ENCODE measurements around the gene DPP9. TPM values are rescaled to one million over a fixed set of nuclear protein-coding genes. Genes with fewer than 3 reads are reported as not detected.

DPP9 gene
- total RNA-seq, 2 donors from 2014 or later: 52.3 to 90.9 TPM

DNA sequence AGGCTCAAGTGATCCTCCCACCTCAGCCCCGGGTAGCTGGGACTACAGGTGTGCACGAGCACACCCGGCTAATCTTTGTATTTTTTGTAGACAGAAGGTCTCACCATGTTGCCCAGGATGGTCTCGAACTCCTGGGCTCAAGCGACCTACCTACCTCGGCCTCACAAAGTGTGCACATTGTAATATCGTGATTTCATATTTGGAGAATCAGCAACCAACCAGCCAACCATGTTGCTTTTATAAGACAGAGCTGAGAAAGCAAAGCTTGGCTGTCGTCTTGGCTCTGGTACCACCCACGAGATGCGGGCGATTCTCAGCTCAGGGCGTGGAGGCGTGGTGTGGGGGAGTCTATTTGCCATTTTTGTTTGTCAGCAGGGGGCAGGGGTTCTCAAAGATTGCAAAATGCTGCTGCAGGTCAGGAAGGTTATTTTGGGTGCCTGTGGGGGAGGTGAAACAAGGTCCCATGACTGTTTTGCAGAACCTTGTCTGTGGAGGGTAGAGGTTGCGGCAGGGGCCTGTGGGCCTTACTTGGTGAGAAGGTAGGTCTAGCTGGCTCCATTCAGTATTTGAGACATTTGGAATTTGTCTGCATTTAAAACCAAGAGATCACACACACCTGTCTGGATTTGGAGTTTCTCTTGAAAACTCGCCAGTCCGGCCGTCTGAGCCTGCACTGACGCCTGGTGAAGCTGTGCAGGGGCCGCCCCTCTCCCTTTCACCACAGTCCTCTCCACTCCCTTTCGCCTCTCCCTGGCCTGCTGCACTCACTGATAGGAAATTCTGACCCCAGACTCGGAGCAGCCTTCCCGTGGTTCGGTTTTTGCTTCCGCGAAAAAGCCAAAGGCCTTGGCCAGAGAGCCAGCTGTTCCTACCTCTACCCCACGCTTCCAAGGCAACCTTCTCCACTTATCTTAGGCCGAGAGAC is 68.9 kb downstream of the DPP9 start:
- H3K36me3 Mint-ChIP-seq (ENCODE audit: low read depth): peaks cover 50% of the 10 kb centered on the region
- H3K4me3 Mint-ChIP-seq: no peak overlapping the region
- no peaks in the 10 kb centered on the region for H3K9me3 Mint-ChIP-seq
- H3K4me1 Mint-ChIP-seq: no peaks in the 10 kb centered on the region
- no peaks in the 10 kb centered on the region for H3K27me3 Mint-ChIP-seq
- ATAC-seq (replicated peaks): no peak
- peak overlapping the region; percentile 2 for H3K27ac Mint-ChIP-seq

DNA sequence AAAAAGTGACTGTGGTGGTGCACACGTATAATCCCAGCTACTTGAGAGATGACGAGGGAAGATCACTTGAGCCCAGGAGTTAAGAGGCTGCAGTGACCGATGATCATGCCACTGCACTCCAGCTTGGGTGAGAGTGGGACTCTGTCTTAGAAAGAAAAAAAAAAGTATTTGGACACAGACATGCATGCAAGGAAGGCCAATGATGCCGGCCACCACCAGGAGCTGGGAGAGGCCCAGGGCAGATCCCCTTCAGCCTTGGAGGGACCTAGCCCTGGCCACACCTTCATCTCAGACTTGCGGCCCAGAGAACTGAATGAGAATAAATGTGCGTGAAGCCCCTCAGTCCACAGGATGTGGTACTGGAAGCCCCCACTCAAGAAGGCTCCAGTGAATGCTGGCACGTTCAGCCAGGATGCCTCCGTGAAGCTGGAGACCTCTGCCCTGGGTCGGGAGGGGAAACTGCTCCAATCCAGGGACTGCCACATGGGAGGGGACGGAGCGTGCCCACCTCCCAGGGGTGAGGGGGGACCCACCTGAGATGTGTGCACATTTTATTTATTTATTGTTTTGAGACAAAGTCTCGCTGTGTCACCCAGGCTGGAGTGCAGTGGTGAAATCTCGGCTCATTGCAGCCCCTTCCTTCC is 69.7 kb downstream of the DPP9 start:
- no peak overlapping the region for H3K27ac Mint-ChIP-seq
- no peak overlapping the region for H3K4me3 Mint-ChIP-seq
- H3K36me3 Mint-ChIP-seq (ENCODE audit: low read depth): peaks cover 48% of the 10 kb centered on the region

DNA sequence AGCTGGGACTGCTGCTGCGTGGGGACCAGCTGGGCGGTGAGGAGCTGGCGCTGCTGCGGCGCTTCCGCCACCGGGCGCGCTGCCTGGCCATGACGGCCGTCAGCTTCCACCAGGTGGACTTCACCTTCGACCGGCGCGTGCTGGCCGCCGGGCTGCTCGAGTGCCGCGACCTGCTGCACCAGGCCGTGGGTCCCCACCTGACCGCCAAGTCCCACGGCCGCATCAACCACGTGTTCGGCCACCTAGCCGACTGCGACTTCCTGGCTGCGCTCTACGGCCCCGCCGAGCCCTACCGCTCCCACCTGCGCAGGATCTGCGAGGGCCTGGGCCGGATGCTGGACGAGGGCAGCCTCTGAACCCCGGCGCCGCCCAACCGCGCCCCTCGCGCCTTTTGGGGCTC is 71.6 kb downstream of the DPP9 start:
- H3K9me3 Mint-ChIP-seq: no peaks in the 10 kb centered on the region
- H3K4me3 Mint-ChIP-seq: no peak overlapping the region
- H3K36me3 Mint-ChIP-seq (ENCODE audit: low read depth): peaks cover 29% of the 10 kb centered on the region
- ATAC-seq (replicated peaks): no peak
- no peaks in the 10 kb centered on the region for H3K4me1 Mint-ChIP-seq
- no peaks in the 10 kb centered on the region for H3K27me3 Mint-ChIP-seq
- no peak overlapping the region for H3K27ac Mint-ChIP-seq

More for the DNA sequence above, 69.7 kb downstream of the DPP9 start:
- Mint-ChIP-seq H3K9me3 (no peaks in the 10 kb centered on the region), H3K27me3 (no peaks in the 10 kb centered on the region), H3K4me1 (no peaks in the 10 kb centered on the region)
- no peak for ATAC-seq (replicated peaks)

DNA sequence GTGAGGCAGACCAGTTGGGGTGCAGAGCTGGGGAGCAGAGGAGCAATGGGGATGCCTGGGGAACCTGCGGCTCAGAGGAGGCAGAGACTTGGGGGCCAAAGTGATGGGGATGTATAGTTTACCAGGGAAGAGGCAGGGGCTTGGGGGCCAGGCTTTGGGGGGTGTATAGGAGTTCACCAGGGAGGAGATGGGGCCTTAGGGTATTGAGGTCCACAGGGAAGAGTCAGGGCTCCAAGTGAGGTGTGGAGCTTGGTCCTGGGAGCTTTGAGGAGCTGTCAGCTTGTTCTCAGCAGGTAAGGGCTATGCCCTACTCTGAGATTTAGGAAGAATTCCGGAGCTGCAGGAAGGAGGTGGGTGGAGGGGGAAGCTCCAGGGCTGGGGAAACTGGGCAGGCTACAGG is 73.5 kb downstream of the DPP9 start:
- no peaks in the 10 kb centered on the region for H3K9me3 Mint-ChIP-seq
- H3K27me3 Mint-ChIP-seq: no peaks in the 10 kb centered on the region
- no peak overlapping the region for H3K27ac Mint-ChIP-seq
- H3K4me1 Mint-ChIP-seq: no peaks in the 10 kb centered on the region
- H3K36me3 Mint-ChIP-seq (ENCODE audit: low read depth): peaks cover 24% of the 10 kb centered on the region
- no peak for ATAC-seq (replicated peaks)
- no peak overlapping the region for H3K4me3 Mint-ChIP-seq

GRCh38 chr19:4649392-4650047 is 74.1 kb downstream of the DPP9 start:
- Mint-ChIP-seq H3K27ac (no peak overlapping the region), H3K4me1 (no peaks in the 10 kb centered on the region), H3K4me3 (no peak overlapping the region), H3K27me3 (no peaks in the 10 kb centered on the region), H3K36me3 (ENCODE audit: low read depth) (peaks cover 18% of the 10 kb centered on the region), H3K9me3 (no peaks in the 10 kb centered on the region)
- ATAC-seq (replicated peaks): peak; percentile 16

GRCh38 chr19:4647676-4648644 is 75.7 kb downstream of the DPP9 start:
- Mint-ChIP-seq H3K4me1 (no peaks in the 10 kb centered on the region), H3K4me3 (no peak overlapping the region), H3K27me3 (no peaks in the 10 kb centered on the region), H3K27ac (no peak overlapping the region), H3K36me3 (ENCODE audit: low read depth) (peaks cover 15% of the 10 kb centered on the region), H3K9me3 (no peaks in the 10 kb centered on the region)
- no peak for ATAC-seq (replicated peaks)

DNA sequence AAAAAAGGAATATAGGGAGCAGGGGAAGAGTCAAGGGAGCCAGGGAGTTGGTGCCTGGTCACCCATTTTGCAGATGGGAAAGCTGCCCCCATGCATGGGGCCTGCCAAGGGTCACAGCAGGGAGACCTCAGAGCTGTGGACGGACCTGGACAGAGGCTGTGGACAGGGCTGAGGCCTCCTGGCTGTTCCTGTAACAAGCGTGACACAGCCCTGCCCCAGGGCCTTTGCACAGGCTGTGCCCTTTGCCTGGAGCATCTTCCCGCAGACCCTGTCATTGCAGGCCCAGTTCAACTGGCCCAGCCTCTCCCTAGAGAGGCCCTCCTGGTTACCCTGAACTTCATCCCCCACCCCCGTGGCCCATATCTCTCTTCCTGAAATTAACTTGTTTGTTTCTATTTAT is 77.9 kb downstream of the DPP9 start:
- H3K36me3 Mint-ChIP-seq (ENCODE audit: low read depth): peaks cover 15% of the 10 kb centered on the region
- H3K9me3 Mint-ChIP-seq: no peaks in the 10 kb centered on the region
- H3K27ac Mint-ChIP-seq: no peak overlapping the region
- ATAC-seq (replicated peaks): no peak
- H3K27me3 Mint-ChIP-seq: no peaks in the 10 kb centered on the region
- no peak overlapping the region for H3K4me3 Mint-ChIP-seq
- H3K4me1 Mint-ChIP-seq: no peaks in the 10 kb centered on the region

DNA sequence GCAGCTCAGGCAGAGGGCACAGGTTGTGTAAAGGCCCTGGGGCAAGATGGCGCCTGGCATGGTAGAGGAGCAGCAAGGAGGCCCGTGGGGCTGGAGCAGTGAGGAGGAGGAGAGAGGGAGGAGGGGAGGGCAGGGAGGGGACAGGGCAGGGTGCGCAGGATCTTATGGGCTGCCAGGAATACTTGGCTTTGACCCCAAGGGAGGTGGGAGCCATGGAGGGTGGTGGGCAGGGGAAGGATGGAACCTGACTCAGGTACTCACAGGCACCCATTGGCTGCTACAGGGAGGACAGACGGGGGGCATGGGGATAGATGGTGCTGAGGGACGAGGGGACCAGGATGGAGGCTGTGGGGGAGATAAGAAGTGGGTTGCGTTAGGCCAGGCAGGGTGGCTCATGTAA is 81.0 kb downstream of the DPP9 start:
- Mint-ChIP-seq H3K36me3 (ENCODE audit: low read depth) (peaks cover 9% of the 10 kb centered on the region), H3K27ac (no peak overlapping the region), H3K4me1 (peaks cover 4% of the 10 kb centered on the region), H3K4me3 (no peak overlapping the region), H3K9me3 (no peaks in the 10 kb centered on the region), H3K27me3 (no peaks in the 10 kb centered on the region)
- no peak for ATAC-seq (replicated peaks)

GRCh38 chr19:4641132-4641531 is 82.5 kb downstream of the DPP9 start:
- H3K27ac Mint-ChIP-seq: peak overlapping the region; percentile 25
- no peaks in the 10 kb centered on the region for H3K27me3 Mint-ChIP-seq
- no peak for ATAC-seq (replicated peaks)
- H3K4me1 Mint-ChIP-seq: peaks cover 4% of the 10 kb centered on the region
- H3K9me3 Mint-ChIP-seq: no peaks in the 10 kb centered on the region
- H3K36me3 Mint-ChIP-seq (ENCODE audit: low read depth): peaks cover 1% of the 10 kb centered on the region
- peak overlapping the region; percentile 96 for H3K4me3 Mint-ChIP-seq

GRCh38 chr19:4640247-4641000 is 83.2 kb downstream of the DPP9 start:
- peaks cover 4% of the 10 kb centered on the region for H3K4me1 Mint-ChIP-seq
- H3K27ac Mint-ChIP-seq: peak overlapping the region; percentile 97
- H3K36me3 Mint-ChIP-seq (ENCODE audit: low read depth): no peaks in the 10 kb centered on the region
- peak overlapping the region; percentile 96 for H3K4me3 Mint-ChIP-seq
- no peak for ATAC-seq (replicated peaks)
- no peaks in the 10 kb centered on the region for H3K9me3 Mint-ChIP-seq
- H3K27me3 Mint-ChIP-seq: no peaks in the 10 kb centered on the region

- Mint-ChIP-seq H3K36me3 (ENCODE audit: low read depth) (no peaks in the 10 kb centered on the region), H3K4me1 (peaks cover 4% of the 10 kb centered on the region), H3K27me3 (no peaks in the 10 kb centered on the region), H3K4me3 (peak overlapping the region; percentile 96), H3K9me3 (no peaks in the 10 kb centered on the region), H3K27ac (peak overlapping the region; percentile 97)
- ATAC-seq (replicated peaks): peak; percentile 3
Measured at GRCh38 chr19:4639531-4640246, 84.0 kb downstream of the DPP9 start.

DNA sequence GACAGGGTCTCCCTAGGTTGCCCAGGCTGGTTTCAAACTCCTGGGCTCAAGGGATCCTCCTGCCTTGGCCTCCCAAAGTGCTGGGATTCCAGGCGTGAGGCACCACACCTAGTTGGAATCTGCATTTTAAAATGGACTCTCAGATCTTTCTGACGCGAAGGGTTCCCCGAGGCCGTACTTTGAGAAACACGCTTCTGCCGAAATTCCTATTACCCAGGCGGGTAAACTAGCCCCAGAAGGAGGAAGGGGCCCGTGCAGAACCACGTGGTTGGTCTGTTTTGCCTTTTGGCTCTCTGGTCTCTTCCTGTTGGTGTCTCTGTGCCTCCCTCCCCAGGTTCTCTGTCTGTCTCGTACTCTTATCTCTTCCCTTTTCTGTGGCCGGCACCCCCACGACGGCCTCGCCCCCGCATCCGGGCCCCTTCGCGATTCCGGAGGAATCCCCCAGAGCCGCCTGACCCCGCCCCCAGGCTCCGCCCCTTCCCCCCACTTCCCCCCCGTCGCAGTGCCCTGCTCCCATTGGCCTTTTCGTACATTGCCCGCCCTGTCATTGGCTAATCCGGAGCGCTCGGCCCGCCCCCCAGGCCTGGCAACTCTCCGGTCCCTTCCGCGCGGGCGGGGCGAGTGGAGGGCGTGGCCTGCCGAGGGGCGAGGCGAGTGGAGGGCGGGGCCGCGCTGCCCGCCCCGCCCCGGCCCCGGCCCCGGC is 84.7 kb downstream of the DPP9 start, which contains the start of gene TNFAIP8L1:
TNFAIP8L1 (plus strand) TSS at position 689 of the 703 bp plus-strand sequence. CDS start 12,354 bp downstream, outside the sequence.
- ATAC-seq (replicated peaks): peak; percentile 95
- Mint-ChIP-seq H3K4me3 (peak within 1 kb of the TSS; percentile 96), H3K4me1 (peaks cover 4% of the 10 kb centered on the region), H3K36me3 (ENCODE audit: low read depth) (no peaks in the 10 kb centered on the region), H3K9me3 (no peaks in the 10 kb centered on the region), H3K27ac (peak within 1 kb of the TSS; percentile 97), H3K27me3 (no peaks in the 10 kb centered on the region)
